ENCODE measurements around the gene MIB2. TPM values are rescaled to one million over a fixed set of nuclear protein-coding genes. Genes with fewer than 3 reads are reported as not detected.
A peak's percentile ranks its signal among the peaks of the same experiment; 100 is the strongest.
"Not testable (repeated sequence)": the region's sequence is repeated elsewhere in the genome, so short reads cannot be mapped to it uniquely, and the experiment has no call there.

MIB2 gene
- total RNA-seq: 10 to 100 TPM; 56.4 to 58.1 TPM
- long read RNA-seq, partial matches to known transcripts: 7 of 11 reads
- long read RNA-seq, other reads (novel, unspliced or antisense): 2 of 11 reads

DNA sequence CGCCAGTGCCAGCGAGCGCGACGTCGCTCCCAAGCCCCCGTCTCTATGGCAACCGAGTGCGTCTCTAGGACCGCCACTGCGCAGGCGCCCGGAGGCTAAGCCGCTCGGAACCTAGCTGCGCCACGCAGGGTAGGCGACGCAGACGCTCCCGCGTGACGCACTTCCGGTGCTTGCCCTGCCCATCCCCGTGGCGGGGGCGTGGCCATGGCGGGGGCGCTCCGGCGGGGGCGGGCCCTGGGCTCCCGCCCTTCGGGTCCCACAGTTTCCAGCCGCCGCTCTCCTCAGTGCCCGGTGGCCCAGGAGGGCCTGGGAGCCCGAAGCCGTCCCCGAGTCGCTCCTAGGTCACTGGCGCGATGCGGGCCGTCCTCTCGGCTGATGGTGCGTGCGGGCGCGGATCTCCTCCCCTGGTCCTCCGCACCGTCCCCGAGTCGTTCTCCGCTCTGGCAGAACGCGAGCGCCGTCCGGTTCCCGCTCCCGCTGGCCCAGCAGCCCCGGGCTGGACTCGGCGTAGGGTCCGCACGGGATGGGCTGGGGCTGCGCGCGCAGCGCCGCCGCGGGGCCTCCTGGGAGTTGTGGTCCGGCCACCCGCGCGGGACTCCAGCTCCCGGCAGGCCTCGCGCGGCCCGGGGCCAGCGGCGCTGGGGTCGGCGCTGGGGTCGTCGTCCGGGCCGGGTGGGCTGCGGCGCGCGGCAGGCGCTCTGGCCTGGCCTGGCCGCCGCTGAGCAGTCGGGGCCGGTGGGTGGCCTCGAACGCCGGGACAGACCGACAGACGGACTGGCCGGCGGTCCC lies at the start of gene MIB2:
TSS of gene MIB2 (plus strand) at position 245 of the 789 bp plus-strand sequence. CDS start 7,953 bp downstream, outside the sequence.
- intact Hi-C loops (cut with DNase I): loop anchor here in 1 of 2 donors (2.0 kb wide), 1 partner anchor 41 kb away; the partner anchor contains the start of gene SSU72
- DNase-seq (peak; percentile 97), ATAC-seq (peak; percentile 94 to 96)

DNA sequence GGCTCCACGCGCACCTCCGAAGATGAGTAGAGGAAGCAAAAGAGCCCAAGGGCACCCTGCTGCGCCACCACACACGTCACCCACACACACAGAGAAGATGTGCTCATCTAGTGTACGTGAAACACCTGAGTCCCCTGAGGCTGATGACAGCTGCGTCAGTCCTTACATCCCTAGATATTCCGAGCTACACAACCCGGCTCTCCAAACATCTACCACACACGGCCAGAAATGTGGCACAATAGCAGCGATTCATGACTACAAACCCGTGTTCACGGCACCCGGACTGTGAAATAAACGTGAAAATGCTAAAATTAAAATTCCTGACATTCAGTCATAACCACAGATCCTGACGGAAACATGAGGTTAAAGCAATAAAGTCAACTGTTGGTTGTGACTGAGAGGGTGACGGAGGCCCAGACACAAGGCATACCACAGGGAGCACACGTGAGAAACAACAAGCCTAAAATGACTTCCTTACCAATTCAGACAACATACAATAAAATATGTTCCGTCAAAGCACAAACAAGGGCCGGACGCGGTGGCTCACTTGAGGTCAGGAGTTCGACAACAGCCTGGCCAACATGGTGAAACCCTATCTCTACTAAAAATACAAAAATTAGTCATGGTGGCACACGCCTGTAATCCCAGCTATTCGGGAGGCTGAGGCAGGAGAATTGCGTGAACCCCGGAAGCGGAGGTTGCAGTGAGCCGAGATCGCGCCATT lies 48.0 kb upstream of the MIB2 start:
- DNase-seq (no peak), ATAC-seq (no peak)
- intact Hi-C loops (cut with DNase I): no loop called here

DNA sequence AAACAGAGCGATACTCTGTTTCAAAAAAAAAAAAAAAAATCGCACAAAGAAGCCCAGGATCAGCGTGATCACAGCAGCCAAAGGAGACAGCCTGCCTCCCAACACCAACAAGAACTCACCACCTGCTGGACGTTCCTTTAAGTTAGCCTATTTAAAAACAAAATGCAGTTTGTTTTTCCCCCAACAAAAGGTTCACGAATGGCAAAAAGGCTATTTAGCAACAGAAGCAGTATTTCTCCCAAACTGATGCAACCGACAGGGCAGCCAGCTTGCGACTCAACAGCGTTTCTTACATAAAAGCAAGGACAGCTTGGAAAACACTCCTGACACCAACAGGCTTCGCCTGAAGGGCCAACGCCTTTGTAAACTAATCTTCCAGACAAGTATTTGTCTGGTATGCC lies 47.4 kb upstream of the MIB2 start:
- no peak for DNase-seq
- intact Hi-C loops (cut with DNase I): no loop called here
- ATAC-seq: no peak

DNA sequence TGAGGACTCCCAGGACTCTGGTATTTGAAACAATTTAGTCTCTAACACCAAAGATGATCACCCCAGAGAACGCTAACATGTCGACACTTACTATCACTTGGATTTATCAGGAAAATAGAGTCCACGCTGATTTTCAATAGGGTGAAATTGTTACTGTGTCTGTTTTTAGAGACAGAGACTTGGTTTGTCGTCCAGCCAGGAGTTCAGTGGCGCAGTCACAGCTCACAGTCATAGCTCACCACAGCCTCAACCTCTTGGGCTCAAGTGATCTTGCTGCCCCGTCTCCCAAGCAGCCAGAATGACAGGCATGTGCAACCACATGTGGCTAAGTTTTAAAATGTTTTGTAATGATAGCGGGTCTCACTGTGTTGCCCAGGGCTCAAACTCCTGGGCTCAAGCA lies 46.0 kb upstream of the MIB2 start:
- intact Hi-C loops (cut with DNase I): no loop called here
- DNase-seq: no peak
- ATAC-seq: no peak

DNA sequence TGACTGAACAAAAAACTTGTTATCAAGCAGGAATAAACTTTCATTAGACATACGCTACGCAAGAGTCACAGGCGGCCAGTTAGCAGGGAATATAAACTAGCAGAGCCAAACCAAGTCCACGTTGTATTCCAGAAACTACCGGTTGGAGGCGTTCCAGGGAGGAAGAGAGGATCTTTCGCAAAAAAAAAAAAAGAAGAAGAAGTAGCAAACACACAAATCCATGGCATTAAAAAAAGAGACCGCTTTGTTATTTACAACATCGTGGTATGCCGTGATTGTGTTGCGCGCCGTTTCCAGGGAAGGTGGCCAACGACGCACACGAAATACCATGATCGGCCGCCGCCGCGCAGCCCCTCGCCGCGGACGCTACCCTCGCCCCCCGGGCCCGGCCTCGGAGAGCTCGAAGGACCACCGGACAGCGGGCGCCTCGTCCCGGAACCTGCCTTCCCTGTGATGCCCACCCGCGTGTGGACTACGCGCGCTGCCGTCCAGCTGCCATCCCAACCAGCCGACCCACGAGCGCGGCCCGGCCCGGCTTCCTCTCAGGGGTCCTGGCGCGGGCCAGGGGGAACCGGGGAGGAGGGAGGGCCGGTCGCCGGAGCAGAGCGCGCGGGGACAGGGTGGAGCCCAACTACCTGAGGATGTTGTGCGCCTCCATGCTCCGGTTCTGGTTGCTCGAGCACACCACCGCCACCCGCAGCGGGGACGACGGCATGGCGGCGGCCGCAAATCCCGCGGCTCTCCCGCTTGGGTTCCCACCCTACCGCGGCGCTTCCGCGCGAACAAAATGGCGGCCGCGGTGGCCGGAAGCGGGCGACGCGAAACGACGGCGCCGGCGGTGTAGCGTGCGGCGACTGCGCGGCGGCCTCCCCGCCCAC lies 41.2 kb upstream of the MIB2 start:
- peak; percentile 70 for DNase-seq
- ATAC-seq: peak; percentile 81 to 90
- intact Hi-C loops (cut with DNase I): loop anchor here in 1 of 2 donors (2.0 kb wide), 1 partner anchor 41 kb away; the partner anchor contains the start of gene MIB2

DNA sequence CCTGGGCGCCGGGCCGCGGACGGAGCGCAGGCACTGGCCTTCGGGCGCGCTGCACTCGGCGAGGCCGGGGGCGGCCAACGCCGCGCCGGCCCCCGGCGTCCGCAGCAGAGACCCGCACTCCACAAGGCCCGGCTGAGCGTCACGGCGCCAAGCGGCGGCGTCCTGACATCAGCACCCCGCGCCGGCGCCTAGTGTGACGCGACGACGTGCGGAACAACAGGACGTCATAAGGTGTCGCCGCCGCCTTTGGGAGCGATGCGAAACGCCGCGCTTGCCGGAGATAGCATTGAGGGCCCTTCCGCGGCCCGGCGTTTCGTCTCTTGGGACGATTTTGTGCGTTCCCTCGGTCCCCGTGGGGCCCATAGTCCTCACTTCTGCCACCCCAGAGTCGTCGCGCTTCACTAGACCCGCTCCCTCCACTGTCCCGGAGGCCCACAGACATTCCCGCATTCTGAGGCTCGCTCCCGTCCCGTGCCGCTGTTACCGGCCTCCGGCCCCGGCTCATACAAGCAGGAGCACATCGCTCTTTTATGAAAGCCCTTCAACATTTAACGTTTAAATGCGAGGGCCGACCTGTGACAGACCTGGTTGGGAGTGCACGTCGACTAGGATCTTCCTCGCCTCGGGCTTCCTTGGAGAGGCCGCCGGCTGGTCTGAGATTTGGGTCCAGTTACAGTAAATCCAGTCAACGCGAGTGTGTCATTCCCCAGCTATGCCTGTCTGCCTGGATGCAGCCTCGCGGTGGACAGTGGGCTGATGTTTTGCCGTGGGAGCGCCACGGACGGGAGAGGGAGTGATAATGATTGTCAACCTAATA lies 40.4 kb upstream of the MIB2 start, which contains the start of gene SSU72:
TSS of gene SSU72 (minus strand) at position 143 of the 817 bp plus-strand sequence. CDS start 306 bp downstream, outside the sequence.
- DNase-seq (peak; percentile 96), ATAC-seq (peak; percentile 96 to 97)
- intact Hi-C loops (cut with DNase I): loop anchor here in 1 of 2 donors (2.0 kb wide), 1 partner anchor 40 kb away; the partner anchor contains the start of gene MIB2

DNA sequence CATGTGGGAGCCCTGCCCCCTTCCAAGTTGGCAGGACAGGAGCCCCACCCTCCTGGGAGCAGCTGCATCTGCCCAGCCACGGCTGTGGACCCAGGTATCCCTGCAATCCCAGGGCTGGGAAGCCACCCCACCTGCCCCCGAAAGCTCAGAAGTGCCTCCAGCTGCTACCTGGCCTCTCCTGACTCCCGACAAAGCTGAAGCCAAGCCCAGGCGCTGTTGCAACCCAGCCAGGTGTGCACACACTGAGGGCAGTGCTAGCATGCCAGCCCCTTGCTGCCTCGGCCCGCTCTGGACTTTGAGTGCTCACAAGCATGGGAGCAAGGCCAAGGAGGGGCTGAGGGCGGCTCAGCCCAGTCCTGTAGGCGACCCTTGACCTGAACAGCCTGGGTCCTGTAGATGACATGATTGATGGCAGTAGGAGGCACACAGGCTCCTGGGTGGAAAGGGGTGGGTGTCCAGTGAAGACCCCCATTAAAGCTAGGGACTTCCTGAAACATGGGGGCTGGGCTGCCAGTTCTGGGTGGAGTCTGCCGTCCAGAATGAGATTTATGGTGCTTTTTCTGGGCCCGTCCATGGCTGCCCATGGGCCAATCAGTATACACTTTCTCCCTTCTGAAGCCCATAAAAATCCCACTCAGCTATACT lies 37.8 kb upstream of the MIB2 start:
- ATAC-seq (no peak), DNase-seq (no peak)
- intact Hi-C loops (cut with DNase I): no loop called here

DNA sequence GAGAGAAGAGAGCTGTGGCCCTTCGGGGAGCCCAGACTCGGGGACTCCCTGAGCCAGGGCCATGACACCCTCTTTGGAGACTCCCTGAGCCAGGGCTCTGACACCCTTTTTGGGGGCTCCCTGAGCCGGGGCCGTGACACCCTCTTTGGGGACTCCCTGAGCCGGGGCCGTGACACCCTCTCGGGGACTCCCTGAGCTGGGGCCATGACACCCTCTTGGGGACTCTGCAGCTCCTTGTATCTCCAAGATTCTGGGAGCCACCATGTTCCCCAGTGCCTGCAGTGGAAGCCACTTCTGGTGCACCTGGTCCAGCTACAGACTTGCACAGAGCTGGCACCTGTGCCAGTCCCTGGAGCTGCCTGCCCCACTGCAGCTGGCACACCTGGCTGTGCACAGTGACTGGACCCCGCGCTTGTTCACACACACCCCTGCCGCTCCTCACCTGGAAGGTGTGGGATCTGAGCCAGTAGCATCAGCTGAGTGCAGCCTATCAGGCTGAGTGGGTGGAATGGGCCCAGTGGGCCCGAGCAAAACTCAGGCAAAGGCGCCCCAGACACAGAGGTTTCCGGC lies 36.8 kb upstream of the MIB2 start:
- intact Hi-C loops (cut with DNase I): no loop called here
- ATAC-seq: no peak
- no peak for DNase-seq

DNA sequence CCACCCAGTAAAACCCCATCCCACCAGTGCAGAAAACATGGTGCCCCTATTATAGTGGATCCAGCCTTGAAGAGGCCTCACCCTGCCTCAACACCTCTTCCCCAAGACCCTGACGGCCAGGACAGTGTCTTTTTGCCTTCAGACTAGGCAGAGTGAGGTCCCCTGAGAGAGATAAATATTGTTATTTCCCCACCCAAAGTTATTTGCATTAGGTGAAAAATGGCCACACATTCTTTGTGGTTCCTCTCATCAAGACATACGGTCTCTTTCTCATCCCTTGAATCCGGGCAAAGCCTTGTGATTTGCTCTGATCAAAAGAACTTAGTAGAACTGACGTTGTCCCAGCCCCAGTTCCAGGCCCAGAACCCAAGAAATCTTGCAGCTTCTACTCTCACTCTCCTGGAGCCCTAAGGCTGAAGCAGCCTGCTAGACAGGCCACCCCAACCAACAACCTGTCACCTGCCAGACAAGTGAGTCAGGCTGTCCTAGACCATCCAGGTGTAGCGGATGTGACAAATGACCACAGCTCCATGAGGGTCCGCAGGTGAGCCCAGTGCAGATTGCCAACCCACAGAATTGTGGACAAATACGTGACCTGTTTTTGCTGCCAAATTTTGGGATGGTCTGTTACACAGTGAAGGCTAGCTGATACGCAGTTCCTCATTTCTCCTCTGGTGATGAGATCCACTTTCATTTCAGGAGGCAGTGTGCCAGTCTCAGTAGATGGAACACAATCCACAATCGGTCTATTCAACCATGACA lies 32.5 kb upstream of the MIB2 start:
- intact Hi-C loops (cut with DNase I): no loop called here
- DNase-seq: no peak
- no peak for ATAC-seq

DNA sequence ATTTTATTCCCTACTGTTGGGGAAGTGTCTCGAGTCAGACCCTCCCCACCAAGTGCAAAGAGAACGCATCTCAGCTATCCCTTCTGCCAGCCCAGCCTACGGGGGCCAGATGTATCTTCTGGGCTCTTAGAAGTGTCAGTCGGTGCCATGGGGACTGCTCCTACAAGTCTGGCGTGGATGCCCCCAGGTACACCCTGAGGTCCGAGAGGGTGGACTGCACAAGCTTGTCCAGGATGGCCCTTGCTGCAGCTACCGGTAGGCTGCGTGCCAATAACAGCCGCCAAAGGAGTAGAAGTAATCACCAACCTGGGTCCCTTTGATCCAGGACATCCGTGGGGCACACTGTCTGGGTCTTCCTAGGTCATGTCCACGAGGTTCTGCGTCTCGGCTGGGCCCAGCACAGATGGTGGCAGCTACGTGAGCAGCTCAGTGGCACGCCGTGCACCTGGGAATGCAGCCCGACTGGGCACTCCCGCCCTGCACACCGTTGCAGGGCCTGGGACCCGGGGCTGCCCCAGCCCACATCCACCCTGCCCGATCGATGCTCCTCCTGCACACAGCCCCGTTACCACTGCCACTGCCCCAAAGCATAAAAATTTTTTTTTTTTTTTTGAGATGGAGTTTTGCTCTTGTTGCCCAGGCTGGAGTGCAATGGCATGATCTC lies 31.8 kb upstream of the MIB2 start:
- ATAC-seq (no peak), DNase-seq (no peak)
- intact Hi-C loops (cut with DNase I): no loop called here

DNA sequence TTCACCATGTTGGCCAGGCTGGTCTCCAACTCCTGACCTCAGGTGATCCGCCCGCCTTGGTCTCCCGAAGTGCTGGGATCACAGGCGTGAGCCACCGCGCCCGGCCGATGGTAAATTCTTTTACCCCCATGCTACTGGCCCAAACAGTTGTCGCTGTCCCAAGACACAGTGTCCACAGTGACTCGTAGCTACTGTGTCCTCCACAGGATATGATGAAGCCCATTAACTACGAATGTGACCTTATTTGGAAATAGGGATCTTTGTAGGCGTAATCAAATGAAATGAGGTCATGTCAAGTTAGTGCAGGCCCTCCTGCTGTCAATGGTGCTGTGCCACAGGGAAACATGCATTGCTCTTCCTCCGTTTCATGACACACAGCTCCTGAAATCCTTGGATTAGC lies 23.8 kb upstream of the MIB2 start:
- intact Hi-C loops (cut with DNase I): no loop called here
- DNase-seq (no peak), ATAC-seq (no peak)

DNA sequence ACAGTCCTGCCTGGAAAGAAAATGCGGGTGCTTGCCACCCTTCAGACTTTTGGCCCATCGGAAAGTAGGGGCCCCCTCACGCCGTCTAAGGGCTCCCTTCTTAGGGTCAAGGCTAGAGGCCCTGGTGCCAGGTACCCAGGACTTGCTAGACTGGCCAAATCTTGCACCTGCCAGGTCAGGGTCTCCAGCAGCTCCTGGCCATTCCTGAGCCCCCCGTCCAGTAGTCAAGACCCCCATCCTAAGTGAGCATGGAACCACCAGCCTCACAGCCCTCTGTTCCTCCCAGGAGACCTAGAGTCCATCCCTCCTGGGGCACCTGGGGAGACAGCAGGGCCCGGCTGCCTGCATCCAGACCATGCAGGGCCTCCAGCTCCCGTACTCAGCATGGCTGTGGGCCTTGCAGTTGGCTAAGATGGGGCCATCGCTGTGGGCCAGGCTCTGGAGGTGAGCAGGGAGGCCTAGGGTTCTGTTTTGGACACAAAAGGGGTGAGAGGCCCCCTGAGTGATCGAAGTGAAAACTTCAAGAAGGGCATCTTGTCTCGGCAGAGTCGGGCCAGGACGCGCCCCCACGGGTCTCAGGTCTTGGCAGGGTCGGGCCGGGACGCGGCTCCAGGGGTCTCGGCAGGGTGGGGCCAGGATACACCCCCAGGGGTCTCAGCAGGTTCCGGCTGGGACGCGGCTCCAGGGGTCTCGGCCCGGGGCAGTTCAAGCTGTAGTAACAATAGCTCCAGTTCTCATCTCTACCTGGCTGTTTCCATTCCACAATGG lies 21.3 kb upstream of the MIB2 start:
- no peak for ATAC-seq
- intact Hi-C loops (cut with DNase I): no loop called here
- no peak for DNase-seq

DNA sequence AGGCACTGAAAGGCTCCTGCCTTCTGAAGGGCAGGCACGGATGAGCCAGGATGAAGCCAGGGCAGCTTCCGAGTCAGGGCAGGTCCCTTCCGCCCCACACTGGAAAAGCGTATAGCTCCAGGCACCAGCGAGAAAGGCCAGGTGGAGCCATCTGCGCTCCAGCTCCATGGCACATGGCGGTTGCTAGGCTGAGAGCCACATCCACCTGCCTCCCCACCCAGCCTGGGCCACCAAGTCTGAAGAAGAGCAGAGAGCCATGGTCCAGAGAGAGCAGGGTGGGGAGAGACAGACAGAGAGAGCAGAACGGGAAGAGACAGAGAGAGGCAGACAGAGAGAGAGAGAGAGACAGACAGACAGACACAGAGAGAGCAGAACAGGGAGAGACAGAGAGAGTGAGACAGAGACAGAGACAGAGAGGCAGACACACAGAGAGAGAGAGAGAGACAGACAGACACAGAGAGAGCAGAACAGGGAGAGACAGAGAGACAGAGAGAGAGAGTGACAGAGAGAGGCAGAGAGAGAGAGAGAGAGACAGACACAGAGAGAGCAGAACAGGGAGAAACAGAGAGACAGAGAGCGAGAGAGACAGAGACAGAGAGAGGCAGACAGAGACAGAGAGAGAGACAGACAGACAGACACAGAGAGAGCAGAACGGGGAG lies 20.6 kb upstream of the MIB2 start:
- intact Hi-C loops (cut with DNase I): no loop called here
- DNase-seq (no peak), ATAC-seq (no peak)

DNA sequence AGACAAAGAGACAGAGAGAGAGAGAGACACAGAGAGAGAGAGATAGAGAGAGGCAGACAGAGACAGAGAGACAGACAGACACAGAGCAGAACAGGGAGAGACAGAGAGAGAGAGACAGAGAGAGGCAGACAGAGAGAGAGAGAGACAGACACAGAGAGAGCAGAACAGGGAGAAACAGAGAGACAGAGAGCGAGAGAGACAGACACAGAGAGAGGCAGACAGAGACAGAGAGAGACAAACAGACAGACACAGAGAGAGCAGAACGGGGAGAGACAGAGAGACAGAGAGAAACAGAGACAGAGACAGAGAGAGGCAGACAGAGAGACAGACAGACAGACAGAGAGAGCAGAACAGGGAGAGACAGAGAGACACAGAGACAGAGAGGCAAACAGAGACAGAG lies 20.0 kb upstream of the MIB2 start:
- ATAC-seq; DNase-seq; intact Hi-C loops (cut with DNase I): not testable (repeated sequence)

All from left cardiac atrium (tissue), 4 donors.